PC-9 (cell line): Measurements from ENCODE around the gene HHATL.

Experiments used
- EZH2 ChIP-seq: fragments of 200-600 bp; sonication (generic); IDR thresholded peaks from 2 replicates; pipeline ENCODE4 v1.8.0; 2017; ENCODE audit warnings: antibody characterized with exemption, low read depth
- TF ChIP-seq, protein P1 (sequence below): fragments of 200-600 bp; sonication (generic); conservative IDR thresholded peaks from 2 replicates; pipeline ENCODE4 v1.6.1; 2017; ENCODE audit warnings: mixed run types, antibody characterized with exemption, mild to moderate bottlenecking, moderate library complexity

DNA sequence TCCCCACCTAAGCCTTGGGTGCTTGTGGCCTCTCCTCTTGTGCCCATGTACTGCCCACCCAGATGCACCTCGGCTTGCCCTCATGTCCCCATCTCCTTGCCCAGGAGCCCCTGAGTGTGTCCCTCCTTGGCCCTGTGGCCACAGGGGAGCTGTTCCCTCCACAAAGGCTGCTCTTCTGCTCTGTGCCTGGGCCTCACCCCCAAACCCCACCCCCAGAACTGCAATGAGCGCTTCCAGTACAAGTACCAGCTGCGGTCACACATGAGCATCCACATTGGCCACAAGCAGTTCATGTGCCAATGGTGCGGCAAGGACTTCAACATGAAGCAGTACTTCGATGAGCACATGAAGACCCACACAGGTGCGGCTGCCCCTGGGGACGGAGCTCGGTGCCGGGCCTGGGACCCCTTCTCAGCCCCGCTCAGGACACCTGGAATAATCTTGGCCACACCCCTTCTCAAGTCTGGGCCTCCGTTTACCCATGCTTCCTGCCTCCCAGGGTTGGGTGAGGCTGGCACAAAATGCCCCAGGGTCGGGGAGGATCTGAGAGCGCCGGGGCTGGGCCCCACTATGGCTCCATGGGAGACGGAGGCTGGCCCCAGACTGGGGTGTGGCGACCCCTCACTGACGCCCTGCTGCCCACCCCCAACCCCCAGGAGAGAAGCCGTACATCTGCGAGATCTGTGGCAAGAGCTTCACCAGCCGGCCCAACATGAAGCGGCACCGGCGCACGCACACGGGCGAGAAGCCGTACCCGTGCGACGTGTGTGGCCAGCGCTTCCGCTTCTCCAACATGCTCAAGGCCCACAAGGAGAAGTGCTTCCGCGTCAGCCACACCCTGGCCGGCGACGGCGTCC lies 38.8 kb downstream of the HHATL start:
- TF ChIP-seq, protein P1, sequence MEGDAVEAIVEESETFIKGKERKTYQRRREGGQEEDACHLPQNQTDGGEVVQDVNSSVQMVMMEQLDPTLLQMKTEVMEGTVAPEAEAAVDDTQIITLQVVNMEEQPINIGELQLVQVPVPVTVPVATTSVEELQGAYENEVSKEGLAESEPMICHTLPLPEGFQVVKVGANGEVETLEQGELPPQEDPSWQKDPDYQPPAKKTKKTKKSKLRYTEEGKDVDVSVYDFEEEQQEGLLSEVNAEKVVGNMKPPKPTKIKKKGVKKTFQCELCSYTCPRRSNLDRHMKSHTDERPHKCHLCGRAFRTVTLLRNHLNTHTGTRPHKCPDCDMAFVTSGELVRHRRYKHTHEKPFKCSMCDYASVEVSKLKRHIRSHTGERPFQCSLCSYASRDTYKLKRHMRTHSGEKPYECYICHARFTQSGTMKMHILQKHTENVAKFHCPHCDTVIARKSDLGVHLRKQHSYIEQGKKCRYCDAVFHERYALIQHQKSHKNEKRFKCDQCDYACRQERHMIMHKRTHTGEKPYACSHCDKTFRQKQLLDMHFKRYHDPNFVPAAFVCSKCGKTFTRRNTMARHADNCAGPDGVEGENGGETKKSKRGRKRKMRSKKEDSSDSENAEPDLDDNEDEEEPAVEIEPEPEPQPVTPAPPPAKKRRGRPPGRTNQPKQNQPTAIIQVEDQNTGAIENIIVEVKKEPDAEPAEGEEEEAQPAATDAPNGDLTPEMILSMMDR = no peak
- TF ChIP-seq EZH2 = no peak
